ENCODE results near the gene ACSBG1.

Gene ACSBG1

DNA sequence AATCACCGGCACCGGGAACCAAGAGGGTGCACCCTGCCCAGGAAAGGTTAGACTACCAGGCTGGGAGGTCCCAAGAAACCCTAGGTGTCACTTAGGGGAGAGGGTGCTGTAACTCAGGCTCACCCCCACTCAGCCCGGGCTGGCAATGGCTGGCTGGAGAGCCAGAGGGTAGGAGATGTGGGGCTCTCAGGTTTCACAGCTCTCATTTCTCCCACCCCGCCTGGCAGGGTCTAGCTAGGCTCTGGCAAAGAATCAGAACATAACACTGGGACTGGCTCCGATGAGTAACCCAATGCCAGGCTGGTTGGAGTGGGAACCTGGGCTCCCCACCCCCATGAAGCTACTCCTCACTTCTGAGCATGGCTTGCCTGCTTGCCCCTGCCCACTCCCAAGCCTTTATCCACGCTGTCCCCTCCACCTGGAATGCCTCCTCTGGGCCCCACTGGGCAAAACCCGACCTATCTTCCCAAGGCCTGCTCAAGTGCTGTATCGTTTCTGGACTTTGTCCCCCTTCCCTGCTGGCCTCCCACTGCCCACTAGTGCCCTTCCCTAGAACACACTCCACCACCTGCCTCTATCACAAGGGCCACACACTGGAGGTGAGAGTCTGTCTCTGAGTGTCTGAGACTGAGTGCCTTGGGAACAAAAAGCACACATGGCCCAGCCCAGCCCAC, 105.2 kb downstream of the ACSBG1 start:
- DNase-seq = peak in 4 of 6 experiments; percentile 3 to 32 (median 22)

DNA sequence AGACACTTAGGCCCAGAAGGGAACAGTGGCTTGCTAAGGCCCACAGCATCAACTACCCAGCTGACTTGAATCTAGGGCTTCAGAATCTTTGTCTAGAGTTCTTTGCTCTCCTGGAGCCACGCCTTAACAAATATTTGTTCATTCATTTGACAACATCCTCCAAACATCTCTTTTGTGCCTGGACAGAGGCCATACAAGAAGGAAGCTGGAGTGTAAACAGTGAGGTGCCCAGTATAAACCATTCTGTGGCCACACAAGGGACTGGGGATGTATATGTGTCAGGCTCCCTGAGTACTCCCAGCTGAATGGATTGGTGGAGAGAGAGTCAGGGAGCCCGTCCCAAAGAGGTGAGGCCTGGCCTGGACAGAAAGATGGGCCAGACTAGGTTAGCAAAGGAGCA, 106.5 kb downstream of the ACSBG1 start:
- no peak for DNase-seq

DNA sequence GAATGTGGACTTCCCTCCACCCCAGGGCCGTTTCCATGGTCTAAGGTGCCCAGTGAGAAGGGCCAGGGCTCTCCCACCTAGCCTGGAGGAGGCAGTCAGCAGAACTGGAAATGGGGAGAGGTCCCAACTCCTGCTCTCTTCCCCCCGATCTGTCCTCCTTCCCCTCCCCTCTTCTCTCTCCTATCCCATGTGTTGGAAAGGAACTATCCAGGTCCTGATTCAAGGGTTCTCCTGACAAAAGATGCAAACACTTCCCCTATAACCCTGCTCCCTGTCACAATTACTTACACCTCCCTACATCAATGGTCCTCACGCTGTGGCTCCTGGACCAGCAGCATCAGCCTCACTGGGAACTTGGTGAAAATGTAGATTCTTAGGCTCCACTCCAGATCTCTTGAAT, 109.1 kb downstream of the ACSBG1 start:
- no peak for DNase-seq

DNA sequence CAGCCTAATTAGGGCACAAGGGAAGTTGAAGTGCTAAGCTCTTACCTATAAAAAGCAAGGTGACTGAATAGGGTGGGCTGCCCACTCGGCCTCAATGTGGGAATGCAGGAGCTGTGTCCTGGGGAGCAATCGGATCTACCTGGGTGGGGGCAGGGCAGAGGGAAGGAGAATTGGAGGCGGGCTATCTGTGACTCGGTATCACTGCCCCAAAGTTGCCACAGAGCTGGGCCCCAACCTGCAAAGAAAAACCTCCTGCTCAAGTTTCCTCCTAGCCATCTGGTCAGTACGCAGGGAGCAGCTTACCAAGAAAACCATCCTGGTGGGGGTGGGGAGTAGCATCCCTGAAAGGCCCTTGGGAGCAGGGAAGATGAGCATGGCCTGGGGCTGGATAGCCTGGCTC, 113.8 kb downstream of the ACSBG1 start:
- no peak for DNase-seq

Measured in stimulated activated naive CD4-positive, alpha-beta T cell (primary cell).